GM19023 (cell line): ENCODE measurements around the gene CTDSPL.
"Not testable (repeated sequence)": the region's sequence is repeated elsewhere in the genome, so short reads cannot be mapped to it uniquely, and the experiment has no call there.

Experiments
- ATAC-seq: cut with Tn5 transposase; IDR thresholded peaks from one replicate; pipeline ENCODE4 v1.9.1; 2021; ENCODE audit warnings: mild to moderate bottlenecking, moderate library complexity; ENCODE audit not compliant: unreplicated experiment

CTDSPL gene

GRCh38 chr3:37861620-37862041 is at the start of gene CTDSPL:
Gene CTDSPL (plus strand): TSS chr3:37861880. CDS start chr3:37862200, 320 bp downstream.
- no peak for ATAC-seq

GRCh38 chr3:37812499-37812896 is 49.2 kb upstream of the CTDSPL start:
- ATAC-seq, result no peak

GRCh38 chr3:37813403-37813802 is 48.3 kb upstream of the CTDSPL start:
- ATAC-seq, result no peak

- ATAC-seq, result no peak
Observed at GRCh38 chr3:37814547-37814946, 47.1 kb upstream of the CTDSPL start.

- not testable (repeated sequence) for ATAC-seq
Observed at GRCh38 chr3:37815156-37815555, 46.5 kb upstream of the CTDSPL start.

GRCh38 chr3:37816271-37816670 is 45.4 kb upstream of the CTDSPL start:
- no peak for ATAC-seq

GRCh38 chr3:37819591-37819990 is 42.1 kb upstream of the CTDSPL start:
- no peak for ATAC-seq

GRCh38 chr3:37820286-37820685 is 41.4 kb upstream of the CTDSPL start:
- ATAC-seq, result no peak

- no peak for ATAC-seq
Observed at GRCh38 chr3:37823189-37823588, 38.5 kb upstream of the CTDSPL start.

- no peak for ATAC-seq
Observed at GRCh38 chr3:37824090-37824953, 37.4 kb upstream of the CTDSPL start.

- no peak for ATAC-seq
Observed at GRCh38 chr3:37824954-37825328, 36.7 kb upstream of the CTDSPL start.

GRCh38 chr3:37825744-37826400 is 35.8 kb upstream of the CTDSPL start:
- ATAC-seq, result no peak

GRCh38 chr3:37826502-37826901 is 35.2 kb upstream of the CTDSPL start:
- no peak for ATAC-seq

- no peak for ATAC-seq
Observed at GRCh38 chr3:37826933-37827332, 34.7 kb upstream of the CTDSPL start.

- ATAC-seq, result no peak
Observed at GRCh38 chr3:37832480-37832879, 29.2 kb upstream of the CTDSPL start.

- no peak for ATAC-seq
Observed at GRCh38 chr3:37833302-37834186, 28.1 kb upstream of the CTDSPL start.

GRCh38 chr3:37836589-37836988 is 25.1 kb upstream of the CTDSPL start:
- ATAC-seq, result no peak

GRCh38 chr3:37847689-37848088 is 14.0 kb upstream of the CTDSPL start:
- no peak for ATAC-seq

- ATAC-seq, result no peak
Observed at GRCh38 chr3:37849146-37849923, 12.3 kb upstream of the CTDSPL start.

- no peak for ATAC-seq
Observed at GRCh38 chr3:37852097-37852496, 9.6 kb upstream of the CTDSPL start.

GRCh38 chr3:37852771-37853170 is 8.9 kb upstream of the CTDSPL start:
- ATAC-seq, result no peak
